Tibial artery (tissue), 4 donors: Measurements from ENCODE around the gene NCBP2L.
A peak's percentile ranks its signal among the peaks of the same experiment; 100 is the strongest.

Experiments used
- DNase-seq, 2 donors: peaks; one replicate each; pipeline ENCODE4 v3.0.0-alpha.2; 2019
- H3K27ac ChIP-seq, 2 donors: fragments of 200-600 bp; sonication (generic) in 1 of 2; 1 replicate in 1 of 2; 2 replicates in 1 of 2; pipeline ENCODE4 v1.5.1; 2018 to 2019; ENCODE audit warnings: mild to moderate bottlenecking in 1 of 2
- H3K27me3 ChIP-seq, 2 donors: fragments of 200-600 bp; sonication (generic) in 1 of 2; one replicate each; pipeline versions ENCODE4 v1.5.1 to v1.6.0; 2016 to 2019
- H3K36me3 ChIP-seq, 3 donors: fragments of 200-600 bp; sonication (generic) in 2 of 3; one replicate each; pipeline ENCODE4 v1.5.1; 2016 to 2019; ENCODE audit warnings: mild to moderate bottlenecking in 2 of 3
- H3K4me1 ChIP-seq, 4 donors: fragments of 200-600 bp; sonication (generic) in 2 of 4; 1 replicate in 3 of 4; 2 replicates in 1 of 4; pipeline ENCODE4 v1.5.1; 2016 to 2019
- H3K4me3 ChIP-seq, 2 donors: fragments of 200-600 bp; sonication (generic) in 1 of 2; 1 replicate in 1 of 2; 2 replicates in 1 of 2; pipeline ENCODE4 v1.5.1; 2018 to 2019; ENCODE audit warnings: mild to moderate bottlenecking in 2 of 2
- H3K9me3 ChIP-seq, 3 donors: fragments of 200-600 bp; sonication (generic) in 1 of 3; one replicate each; pipeline ENCODE4 v1.5.1; 2016 to 2019
- CTCF ChIP-seq, 2 experiments: fragments of 200-600 bp in 1 of 2; fragments of 450-650 bp in 1 of 2; IDR thresholded peaks; one replicate each; pipeline ENCODE4 v1.5.1; 2017 to 2019; ENCODE audit warnings: antibody characterized with exemption in 2 of 2, mild to moderate bottlenecking in 1 of 2, moderate library complexity in 1 of 2
- intact Hi-C: fragments of 100-400 bp; cut with DNase I; formaldehyde crosslinking; loops from one replicate; pipeline ENCODE4 v1.15.0; 2023; ENCODE audit warnings: low total_unique reads

Gene NCBP2L

GRCh38 chrX:107827030-107827831 lies 49.7 kb downstream of the NCBP2L start:
- no peak for DNase-seq
- H3K4me1 ChIP-seq, result peaks cover 0 to 4% (median 0%) of the 10 kb centered on the region in 4 donors
- no peaks in the 10 kb centered on the region for H3K36me3 ChIP-seq
- TF ChIP-seq CTCF (IDR thresholded peaks at IDR 0.05), result no peak
- intact Hi-C loops, result no loop called here
- H3K9me3 ChIP-seq, result no peaks in the 10 kb centered on the region
- H3K27me3 ChIP-seq, result no peaks in the 10 kb centered on the region
- H3K4me3 ChIP-seq, result peak overlapping the region; percentile 66 to 71
- H3K27ac ChIP-seq, result peak overlapping the region; percentile 96

- H3K4me1 ChIP-seq, result peaks cover 0 to 4% (median 0%) of the 10 kb centered on the region in 4 donors
- no peaks in the 10 kb centered on the region for H3K27me3 ChIP-seq
- H3K4me3 ChIP-seq, result peak overlapping the region in 1 of 2 donors; percentile 71
- H3K9me3 ChIP-seq, result no peaks in the 10 kb centered on the region
- DNase-seq, result no peak
- no peak for TF ChIP-seq CTCF (IDR thresholded peaks at IDR 0.05)
- intact Hi-C loops, result no loop called here
- H3K27ac ChIP-seq, result peak overlapping the region; percentile 96
- no peaks in the 10 kb centered on the region for H3K36me3 ChIP-seq
These were observed 50.3 kb downstream of the NCBP2L start for GRCh38 chrX:107827852-107828251.

- no peaks in the 10 kb centered on the region for H3K27me3 ChIP-seq
- peaks cover 0 to 4% (median 0%) of the 10 kb centered on the region in 4 donors for H3K4me1 ChIP-seq
- intact Hi-C loops, result no loop called here
- no peak for DNase-seq
- no peak for TF ChIP-seq CTCF (IDR thresholded peaks at IDR 0.05)
- H3K36me3 ChIP-seq, result no peaks in the 10 kb centered on the region
- H3K9me3 ChIP-seq, result no peaks in the 10 kb centered on the region
- H3K4me3 ChIP-seq, result no peak overlapping the region
- no peak overlapping the region for H3K27ac ChIP-seq
These were observed 52.3 kb downstream of the NCBP2L start for GRCh38 chrX:107829878-107830277.

GRCh38 chrX:107831071-107831730 lies 53.7 kb downstream of the NCBP2L start:
- no peak for DNase-seq
- intact Hi-C loops, result no loop called here

More at GRCh38 chrX:107831071-107831730, 53.7 kb downstream of the NCBP2L start:
- Histone ChIP-seq H3K4me3 (no peak overlapping the region), H3K4me1 (peaks cover 0 to 4% (median 0%) of the 10 kb centered on the region in 4 donors), H3K9me3 (no peaks in the 10 kb centered on the region), H3K36me3 (no peaks in the 10 kb centered on the region), H3K27me3 (no peaks in the 10 kb centered on the region), H3K27ac (no peak overlapping the region)
- no peak for TF ChIP-seq CTCF (IDR thresholded peaks at IDR 0.05)
